Immature natural killer cell (primary cell): ENCODE data around the gene APOBEC3B. TPM values are rescaled to one million over a fixed set of nuclear protein-coding genes. Genes with fewer than 3 reads are reported as not detected.
"Not testable (repeated sequence)": the region's sequence is repeated elsewhere in the genome, so short reads cannot be mapped to it uniquely, and the experiment has no call there.

ENCODE experiments used
- DNase-seq, 3 donors: peaks; one replicate each; pipeline ENCODE4 v3.0.0; 2022; ENCODE audit warnings: mixed read lengths in 1 of 3
- H3K27ac Mint-ChIP-seq, 6 donors: one replicate each; pipeline ENCODE4 v1.8.0; 2020; ENCODE audit warnings: mixed read lengths in 6 of 6, mild to moderate bottlenecking in 5 of 6, inconsistent platforms in 4 of 6, moderate library complexity in 3 of 6
- H3K27me3 Mint-ChIP-seq, 3 donors: one replicate each; pipeline ENCODE4 v1.8.0; 2020 to 2021; ENCODE audit warnings: low read depth in 3 of 3, mild to moderate bottlenecking in 3 of 3, mixed read lengths in 3 of 3, moderate library complexity in 3 of 3, inconsistent platforms in 1 of 3
- H3K36me3 Mint-ChIP-seq, 3 donors: one replicate each; pipeline ENCODE4 v1.8.0; 2020; ENCODE audit warnings: mixed read lengths in 3 of 3, inconsistent platforms in 2 of 3, mild to moderate bottlenecking in 2 of 3
- H3K4me1 Mint-ChIP-seq, 2 donors: one replicate each; pipeline ENCODE4 v1.8.0; 2020; ENCODE audit warnings: inconsistent platforms in 2 of 2, mild to moderate bottlenecking in 2 of 2, mixed read lengths in 2 of 2, moderate library complexity in 1 of 2
- H3K4me3 Mint-ChIP-seq, 5 donors: one replicate each; pipeline ENCODE4 v1.8.0; 2020; ENCODE audit warnings: mild to moderate bottlenecking in 5 of 5, mixed read lengths in 5 of 5, inconsistent platforms in 3 of 5, moderate library complexity in 3 of 5
- H3K9me3 Mint-ChIP-seq, 6 donors: one replicate each; pipeline ENCODE4 v1.8.0; 2020; ENCODE audit warnings: mild to moderate bottlenecking in 6 of 6, mixed read lengths in 6 of 6, inconsistent platforms in 4 of 6, moderate library complexity in 3 of 6
- polyA plus RNA-seq, 3 donors: library from polyadenylated mRNA; unstranded; fragments of 300-500 nt; fragmentation: Illumina TruSeq; gene quantifications; one replicate each; pipeline ENCODE4 v1.2.3, GENCODE V29; 2021

APOBEC3B gene
- polyA plus RNA-seq, 3 donors from 2014 or later, result 2.0 to 3.9 (median 3.3) TPM

- no peak for DNase-seq
- no peaks in the 10 kb centered on the region for H3K4me1 Mint-ChIP-seq
- no peaks in the 10 kb centered on the region for H3K9me3 Mint-ChIP-seq
- no peak overlapping the region for H3K27ac Mint-ChIP-seq
- no peak overlapping the region for H3K4me3 Mint-ChIP-seq
- H3K27me3 Mint-ChIP-seq, result peaks cover 0 to 6% (median 2%) of the 10 kb centered on the region in 3 donors
- H3K36me3 Mint-ChIP-seq, result no peaks in the 10 kb centered on the region
These were observed 27.6 kb upstream of the APOBEC3B start for GRCh38 chr22:38954414-38955043.

- Mint-ChIP-seq H3K4me3 (no peak overlapping the region), H3K27ac (peak overlapping the region in 1 of 6 donors; percentile 59), H3K4me1 (no peaks in the 10 kb centered on the region), H3K36me3 (no peaks in the 10 kb centered on the region), H3K9me3 (no peaks in the 10 kb centered on the region), H3K27me3 (peaks cover 0 to 6% (median 2%) of the 10 kb centered on the region in 3 donors)
- DNase-seq, result no peak
These were observed 26.8 kb upstream of the APOBEC3B start for GRCh38 chr22:38955250-38955905.

DNA sequence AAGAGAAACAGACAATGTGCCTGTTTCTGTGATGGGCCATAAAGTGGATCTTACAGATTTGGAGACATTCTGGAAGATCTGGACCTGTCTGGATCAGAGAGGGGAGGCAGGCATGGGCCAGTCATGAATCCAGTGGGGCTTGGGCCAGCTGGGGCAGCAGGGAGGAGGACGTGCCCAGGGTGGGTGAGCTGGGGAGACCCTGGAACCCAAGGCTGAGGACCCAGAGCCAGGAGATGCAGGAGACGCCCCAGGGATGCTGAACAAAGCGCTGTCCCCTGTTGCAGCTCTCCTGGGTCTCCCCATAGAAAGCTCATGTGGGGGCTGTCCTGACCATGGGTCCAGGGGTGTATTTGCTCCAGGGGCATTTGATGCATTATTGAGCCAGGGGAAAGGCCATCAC, 26.2 kb upstream of the APOBEC3B start:
- H3K27me3 Mint-ChIP-seq, result peaks cover 0 to 6% (median 2%) of the 10 kb centered on the region in 3 donors
- no peaks in the 10 kb centered on the region for H3K36me3 Mint-ChIP-seq
- peak overlapping the region in 1 of 6 donors; percentile 59 for H3K27ac Mint-ChIP-seq
- H3K4me3 Mint-ChIP-seq, result no peak overlapping the region
- no peaks in the 10 kb centered on the region for H3K4me1 Mint-ChIP-seq
- H3K9me3 Mint-ChIP-seq, result no peaks in the 10 kb centered on the region
- no peak for DNase-seq

GRCh38 chr22:38956551-38956950, 25.6 kb upstream of the APOBEC3B start:
- Mint-ChIP-seq H3K27ac (no peak overlapping the region), H3K27me3 (peaks cover 0 to 6% (median 2%) of the 10 kb centered on the region in 3 donors), H3K9me3 (no peaks in the 10 kb centered on the region), H3K36me3 (no peaks in the 10 kb centered on the region), H3K4me1 (no peaks in the 10 kb centered on the region), H3K4me3 (no peak overlapping the region)
- no peak for DNase-seq

DNA sequence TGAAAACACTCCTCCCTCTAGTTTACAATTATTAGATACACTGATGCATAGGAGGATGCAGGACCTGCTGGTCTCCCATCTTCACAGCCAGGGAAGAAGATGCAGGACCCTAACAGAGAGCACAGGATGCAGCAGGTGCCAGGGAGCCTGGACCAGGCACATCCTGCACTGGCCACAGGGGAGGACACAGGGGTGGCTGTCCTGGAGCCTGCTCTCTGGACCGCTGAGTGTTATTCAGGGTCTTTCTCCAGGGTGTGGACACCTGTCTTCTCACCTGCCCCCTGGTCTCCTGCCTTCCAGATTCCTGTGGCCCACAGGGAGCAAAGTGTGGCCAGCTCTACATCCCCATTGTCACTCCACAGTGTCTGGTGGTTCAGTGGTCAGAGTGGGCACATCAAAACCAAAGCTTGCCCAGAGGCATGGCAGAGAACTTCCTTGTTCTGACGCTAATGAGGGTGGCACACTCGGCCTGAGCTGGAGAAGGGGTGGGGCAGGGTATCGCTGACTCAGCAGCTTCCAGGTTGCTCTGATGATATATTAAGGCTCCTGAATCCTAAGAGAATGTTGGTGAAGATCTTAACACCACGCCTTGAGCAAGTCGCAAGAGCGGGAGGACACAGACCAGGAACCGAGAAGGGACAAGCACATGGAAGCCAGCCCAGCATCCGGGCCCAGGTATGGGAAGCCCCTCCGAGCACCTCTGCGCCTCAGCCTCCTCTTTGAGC, 24.9 kb upstream of the APOBEC3B start, which contains the start of gene APOBEC3A:
TSS of gene APOBEC3A (plus strand) at position 564 of the 725 bp plus-strand sequence. CDS start at position 647, 83 bp downstream.
- no peak for DNase-seq
- H3K4me3 Mint-ChIP-seq, result no peak within 1 kb of the TSS
- H3K27ac Mint-ChIP-seq, result no peak within 1 kb of the TSS
- no peaks in the 10 kb centered on the region for H3K36me3 Mint-ChIP-seq
- H3K27me3 Mint-ChIP-seq, result peaks cover 0 to 6% (median 2%) of the 10 kb centered on the region in 3 donors
- no peaks in the 10 kb centered on the region for H3K4me1 Mint-ChIP-seq
- no peaks in the 10 kb centered on the region for H3K9me3 Mint-ChIP-seq

- no peak for DNase-seq
- Mint-ChIP-seq H3K4me1 (no peaks in the 10 kb centered on the region), H3K36me3 (no peaks in the 10 kb centered on the region), H3K9me3 (no peaks in the 10 kb centered on the region), H3K4me3 (no peak overlapping the region), H3K27me3 (peaks cover 0 to 2% (median 2%) of the 10 kb centered on the region in 3 donors), H3K27ac (no peak overlapping the region)
These were observed 24.1 kb upstream of the APOBEC3B start for GRCh38 chr22:38957808-38958650.

GRCh38 chr22:38958651-38958943, 23.6 kb upstream of the APOBEC3B start:
- not testable (repeated sequence) for H3K27me3 Mint-ChIP-seq, H3K9me3 Mint-ChIP-seq, H3K4me3 Mint-ChIP-seq, H3K4me1 Mint-ChIP-seq, DNase-seq, H3K27ac Mint-ChIP-seq, H3K36me3 Mint-ChIP-seq

DNA sequence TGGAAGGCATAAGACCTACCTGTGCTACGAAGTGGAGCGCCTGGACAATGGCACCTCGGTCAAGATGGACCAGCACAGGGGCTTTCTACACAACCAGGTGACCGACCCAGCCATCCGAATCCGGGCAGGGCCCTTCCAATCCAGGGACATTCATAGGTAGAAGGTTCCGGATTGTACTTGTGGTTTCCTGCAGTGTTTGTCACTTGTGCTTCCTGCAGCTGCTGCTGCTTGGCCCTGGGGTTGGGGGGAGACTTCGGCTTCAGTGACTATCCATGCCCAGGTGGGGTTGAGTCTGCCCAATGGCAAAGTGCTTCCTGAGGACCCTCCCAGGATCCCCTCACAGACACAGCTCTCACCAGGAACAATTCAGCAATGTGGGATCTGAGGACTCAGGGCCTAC, 22.6 kb upstream of the APOBEC3B start:
- H3K27me3 Mint-ChIP-seq, result peaks cover 0 to 3% (median 2%) of the 10 kb centered on the region in 3 donors
- no peak for DNase-seq
- H3K27ac Mint-ChIP-seq, result no peak overlapping the region

DNA sequence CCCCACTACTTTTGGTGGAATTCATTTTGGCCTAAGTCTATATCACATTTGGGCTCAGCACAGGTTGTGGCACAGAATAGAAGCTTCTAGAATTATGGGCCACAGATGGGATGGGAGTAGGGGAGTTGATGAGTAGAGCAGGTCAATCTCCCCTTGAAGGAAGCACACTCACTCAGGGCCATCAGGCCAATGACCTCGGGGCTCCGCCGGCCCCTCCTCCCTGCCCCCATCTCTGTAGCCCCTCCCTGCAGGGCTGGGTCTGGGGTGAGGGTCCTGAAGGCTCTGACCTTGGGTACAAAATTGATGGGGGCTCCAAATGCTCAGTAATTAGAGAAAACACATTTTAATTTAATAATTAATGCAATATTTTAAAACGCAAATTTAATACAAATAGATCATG, 21.5 kb upstream of the APOBEC3B start:
- not testable (repeated sequence) for H3K36me3 Mint-ChIP-seq, H3K27me3 Mint-ChIP-seq, H3K27ac Mint-ChIP-seq, H3K4me3 Mint-ChIP-seq, H3K4me1 Mint-ChIP-seq, DNase-seq, H3K9me3 Mint-ChIP-seq

More for the DNA sequence above, 22.6 kb upstream of the APOBEC3B start:
- Mint-ChIP-seq H3K4me1 (no peaks in the 10 kb centered on the region), H3K4me3 (no peak overlapping the region), H3K36me3 (no peaks in the 10 kb centered on the region), H3K9me3 (no peaks in the 10 kb centered on the region)

GRCh38 chr22:38963291-38963738, 18.8 kb upstream of the APOBEC3B start:
- H3K27ac Mint-ChIP-seq, H3K27me3 Mint-ChIP-seq, DNase-seq, H3K36me3 Mint-ChIP-seq, H3K9me3 Mint-ChIP-seq, H3K4me1 Mint-ChIP-seq, H3K4me3 Mint-ChIP-seq: not testable (repeated sequence)

DNA sequence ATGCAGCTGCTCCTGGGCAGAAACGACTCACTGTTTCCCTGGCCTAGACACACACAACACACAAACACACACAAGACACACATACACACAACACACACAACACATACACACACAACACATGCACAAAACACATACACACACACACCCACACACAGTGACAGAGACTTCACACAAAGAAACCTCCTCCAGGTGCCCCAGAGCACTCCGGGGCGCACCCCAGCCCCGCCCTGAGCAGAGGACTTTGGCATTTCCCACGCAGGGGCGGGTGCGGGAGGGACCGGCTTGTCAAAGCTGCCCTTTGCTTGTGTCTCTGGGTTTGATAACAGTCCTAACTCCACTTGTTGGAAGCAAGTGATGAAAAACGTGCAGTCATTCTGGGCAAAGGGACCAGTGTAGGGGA, 18.3 kb upstream of the APOBEC3B start:
- peaks cover 0 to 3% (median 2%) of the 10 kb centered on the region in 3 donors for H3K27me3 Mint-ChIP-seq
- peak overlapping the region in 1 of 5 donors; percentile 4 for H3K4me3 Mint-ChIP-seq
- H3K27ac Mint-ChIP-seq, result no peak overlapping the region
- DNase-seq, result no peak
- peaks cover 4 to 9% of the 10 kb centered on the region in 2 donors for H3K4me1 Mint-ChIP-seq
- H3K9me3 Mint-ChIP-seq, result no peaks in the 10 kb centered on the region
- no peaks in the 10 kb centered on the region for H3K36me3 Mint-ChIP-seq

- Mint-ChIP-seq H3K36me3 (no peaks in the 10 kb centered on the region), H3K4me1 (peaks cover 4 to 9% of the 10 kb centered on the region in 2 donors), H3K4me3 (no peak overlapping the region), H3K27ac (no peak overlapping the region), H3K9me3 (no peaks in the 10 kb centered on the region), H3K27me3 (peaks cover 0 to 3% (median 2%) of the 10 kb centered on the region in 3 donors)
- DNase-seq, result no peak
These were observed 17.8 kb upstream of the APOBEC3B start for GRCh38 chr22:38964306-38964705.

- Mint-ChIP-seq H3K9me3 (no peaks in the 10 kb centered on the region), H3K4me1 (peaks cover 4 to 9% of the 10 kb centered on the region in 2 donors), H3K36me3 (no peaks in the 10 kb centered on the region), H3K4me3 (no peak overlapping the region), H3K27me3 (peaks cover 1 to 3% (median 2%) of the 10 kb centered on the region in 3 donors), H3K27ac (no peak overlapping the region)
- no peak for DNase-seq
These were observed 17.2 kb upstream of the APOBEC3B start for GRCh38 chr22:38964989-38965388.
